H9 (cell line): ENCODE measurements around the gene GALR2. TPM values are rescaled to one million over a fixed set of nuclear protein-coding genes. Genes with fewer than 3 reads are reported as not detected.

Experiments used
- DNase-seq: peaks from one replicate; pipeline ENCODE4 v3.0.0-alpha.2; 2017
- H2AFZ ChIP-seq: one replicate; pipeline ENCODE4 v1.6.1; 2013; ENCODE audit warnings: mild to moderate bottlenecking, low read length, control low read depth, moderate library complexity
- H2AK5ac ChIP-seq: 2 replicates; pipeline ENCODE4 v1.6.1; 2013; ENCODE audit warnings: low read length, control low read depth, mixed read lengths; ENCODE audit not compliant: insufficient read length
- H2BK120ac ChIP-seq: one replicate; pipeline ENCODE4 v1.6.1; 2013; ENCODE audit warnings: low read depth, mild to moderate bottlenecking, low read length, control low read depth, inconsistent platforms; ENCODE audit not compliant: poor library complexity, severe bottlenecking
- H2BK12ac ChIP-seq: 2 replicates; pipeline ENCODE4 v1.6.1; 2013; ENCODE audit warnings: low read length, control low read depth, mixed read lengths, low read depth; ENCODE audit not compliant: insufficient read length
- H2BK15ac ChIP-seq: 2 replicates; pipeline ENCODE4 v1.6.1; 2013; ENCODE audit warnings: low read depth, low read length, control low read depth
- H2BK20ac ChIP-seq: one replicate; pipeline ENCODE4 v1.6.1; 2013; ENCODE audit warnings: low read depth, mild to moderate bottlenecking, low read length, control low read depth, inconsistent platforms; ENCODE audit not compliant: poor library complexity, severe bottlenecking
- H2BK5ac ChIP-seq: 2 replicates; pipeline ENCODE4 v1.6.1; 2013; ENCODE audit warnings: low read length, control low read depth, mixed read lengths; ENCODE audit not compliant: insufficient read length
- H3K14ac ChIP-seq: 2 replicates; pipeline ENCODE4 v1.6.1; 2013; ENCODE audit warnings: low read length, control low read depth; ENCODE audit not compliant: insufficient read depth
- H3K18ac ChIP-seq: 2 replicates; pipeline ENCODE4 v1.6.1; 2013; ENCODE audit warnings: low read depth, mild to moderate bottlenecking, mixed read lengths, low read length, control low read depth; ENCODE audit not compliant: insufficient read length
- H3K23ac ChIP-seq: 2 replicates; pipeline ENCODE4 v1.6.1; 2013; ENCODE audit warnings: low read length, control low read depth, mixed read lengths, low read depth; ENCODE audit not compliant: insufficient read length
- H3K23me2 ChIP-seq: 2 replicates; pipeline ENCODE4 v1.6.1; 2013; ENCODE audit warnings: low read depth, mild to moderate bottlenecking, mixed read lengths, low read length, control low read depth; ENCODE audit not compliant: insufficient read length, poor library complexity, severe bottlenecking
- H3K27ac ChIP-seq: 2 replicates; pipeline ENCODE4 v1.5.1; 2013; ENCODE audit warnings: low read length, control low read depth, mixed read lengths, low read depth; ENCODE audit not compliant: insufficient read length
- H3K27me3 ChIP-seq: 2 replicates; pipeline ENCODE4 v1.6.1; 2013; ENCODE audit warnings: low read length, control low read depth, inconsistent platforms; ENCODE audit not compliant: insufficient read depth
- H3K4ac ChIP-seq: 2 replicates; pipeline ENCODE4 v1.6.1; 2013; ENCODE audit warnings: low read depth, mild to moderate bottlenecking, control low read depth, inconsistent platforms, low read length, moderate library complexity
- H3K4me1 ChIP-seq: 2 replicates; pipeline ENCODE4 v1.6.1; 2013; ENCODE audit warnings: low read length, control low read depth, inconsistent platforms; ENCODE audit not compliant: insufficient read depth
- H3K4me2 ChIP-seq: 2 replicates; pipeline ENCODE4 v1.6.1; 2013; ENCODE audit warnings: low read length, control low read depth, mixed read lengths; ENCODE audit not compliant: insufficient read length, insufficient read depth
- H3K56ac ChIP-seq: 2 replicates; pipeline ENCODE4 v1.6.1; 2013; ENCODE audit warnings: low read depth, mild to moderate bottlenecking, mixed read lengths, low read length, control low read depth; ENCODE audit not compliant: insufficient read length
- H3K79me1 ChIP-seq: 2 replicates; pipeline ENCODE4 v1.6.1; 2013; ENCODE audit warnings: low read depth, mild to moderate bottlenecking, moderate library complexity, low read length, control low read depth, inconsistent platforms; ENCODE audit not compliant: insufficient read depth, poor library complexity, severe bottlenecking
- H3K79me2 ChIP-seq: 2 replicates; pipeline ENCODE4 v1.6.1; 2013; ENCODE audit warnings: low read length, control low read depth, inconsistent platforms; ENCODE audit not compliant: insufficient read depth
- H3K9ac ChIP-seq: 2 replicates; pipeline ENCODE4 v1.6.1; 2013; ENCODE audit warnings: low read length, control low read depth, mixed read lengths; ENCODE audit not compliant: insufficient read length; ENCODE audit errors: extremely low read depth
- H3K9me3 ChIP-seq: one replicate; pipeline ENCODE4 v1.6.1; 2013; ENCODE audit warnings: low read depth, low read length, inconsistent platforms; ENCODE audit not compliant: control insufficient read depth
- H3T11ph ChIP-seq: one replicate; pipeline ENCODE4 v1.6.1; 2013; ENCODE audit warnings: mild to moderate bottlenecking, low read length, control low read depth, inconsistent platforms
- H4K20me1 ChIP-seq: one replicate; pipeline ENCODE4 v1.6.1; 2013; ENCODE audit not compliant: control insufficient read depth, insufficient read length, insufficient read depth
- H4K5ac ChIP-seq: 2 replicates; pipeline ENCODE4 v1.6.1; 2013; ENCODE audit warnings: low read depth, mild to moderate bottlenecking, mixed read lengths, low read length, control low read depth; ENCODE audit not compliant: insufficient read length
- H4K8ac ChIP-seq: replicated peaks from 2 replicates; pipeline ENCODE4 v1.6.1; 2013; ENCODE audit warnings: low read length, control low read depth, mixed read lengths, low read depth; ENCODE audit not compliant: insufficient read length
- H4K91ac ChIP-seq: 2 replicates; pipeline ENCODE4 v1.6.1; 2013; ENCODE audit warnings: low read depth, mild to moderate bottlenecking, moderate library complexity, mixed read lengths, low read length, control low read depth; ENCODE audit not compliant: insufficient read length
- H3K27ac Mint-ChIP-seq, 3 experiments: 2 replicates in 2 of 3; 3 replicates in 1 of 3; pipeline ENCODE4 v1.8.0; 2020 to 2021; ENCODE audit warnings: mixed read lengths in 3 of 3, mild to moderate bottlenecking in 1 of 3, moderate library complexity in 1 of 3
- H3K27me3 Mint-ChIP-seq: 2 replicates; pipeline ENCODE4 v1.8.0; 2021; ENCODE audit warnings: low read depth, mild to moderate bottlenecking, moderate library complexity, mixed read lengths
- H3K36me3 Mint-ChIP-seq, 3 experiments: 2 replicates in 2 of 3; 3 replicates in 1 of 3; pipeline ENCODE4 v1.8.0; 2020 to 2021; ENCODE audit warnings: low read depth in 3 of 3, mixed read lengths in 3 of 3; ENCODE audit not compliant: insufficient read depth in 1 of 3
- H3K4me1 Mint-ChIP-seq, 2 experiments: 2 replicates each; pipeline ENCODE4 v1.8.0; 2020; ENCODE audit warnings: mixed read lengths in 2 of 2
- H3K4me3 Mint-ChIP-seq, 2 experiments: 2 replicates in 1 of 2; 3 replicates in 1 of 2; pipeline ENCODE4 v1.8.0; 2020 to 2021; ENCODE audit warnings: mild to moderate bottlenecking in 2 of 2, mixed read lengths in 2 of 2, moderate library complexity in 1 of 2
- H3K9me3 Mint-ChIP-seq, 2 experiments: 2 replicates in 1 of 2; 3 replicates in 1 of 2; pipeline ENCODE4 v1.8.0; 2020; ENCODE audit warnings: mild to moderate bottlenecking in 2 of 2, mixed read lengths in 2 of 2, moderate library complexity in 1 of 2
- CTCF ChIP-seq: fragments of 200-600 bp; sonication (generic); conservative IDR thresholded peaks from 3 replicates; pipeline ENCODE4 v1.8.0; 2021; ENCODE audit warnings: antibody characterized with exemption, mild to moderate bottlenecking
- WGBS: extraction: QIAGEN DNeasy Blood & Tissue Kit; methylation state at CpG from one replicate; pipeline ENCODE4 v1.1.7; 2013; ENCODE audit warnings: missing lambda C conversion rate, low lambda C conversion rate, mixed read lengths; ENCODE audit not compliant: insufficient read length; ENCODE audit errors: extremely low coverage; 5-methylcytosine and 5-hydroxymethylcytosine counted together
- total RNA-seq: library from RNA; stranded (reverse); gene quantifications from 2 replicates; pipeline ENCODE4 v1.2.1, GENCODE V29; 2021

Gene GALR2
- total RNA-seq, 1 experiment from 2014 or later: 0.81 TPM

GRCh38 chr17:76072148-76072858 is 2.3 kb upstream of the GALR2 start, which contains the start of gene SRP68:
TSS of gene SRP68 (minus strand) at chr17:76072517. CDS start at chr17:76072491, 26 bp downstream.
- no peak within 1 kb of the TSS for H3K56ac ChIP-seq
- H2BK15ac ChIP-seq: no peak within 1 kb of the TSS
- no CpG with 5 or more reads among the region's 57 CpGs for WGBS
- no peak within 1 kb of the TSS for H4K91ac ChIP-seq
- H3K4me3 Mint-ChIP-seq: peak within 1 kb of the TSS; percentile 93
- no peaks in the 10 kb centered on the region for H3K79me1 ChIP-seq
- peak within 1 kb of the TSS; percentile 100 for H3K4me2 ChIP-seq
- H3K9ac ChIP-seq: peak within 1 kb of the TSS; percentile 92
- peaks cover 0 to 3% of the 10 kb centered on the region in 2 experiments; a peak in 2 of 5 replicates for H3K9me3 Mint-ChIP-seq
- peak within 1 kb of the TSS; percentile 93 for H3K14ac ChIP-seq
- peaks cover 3 to 14% (median 6%) of the 10 kb centered on the region in 3 experiments; a peak in 5 of 7 replicates for H3K36me3 Mint-ChIP-seq
- peaks cover 3% of the 10 kb centered on the region for H4K20me1 ChIP-seq
- no peak within 1 kb of the TSS for H3T11ph ChIP-seq
- H2AFZ ChIP-seq: peak within 1 kb of the TSS; percentile 18
- H3K18ac ChIP-seq: no peak within 1 kb of the TSS
- no peak within 1 kb of the TSS for H2AK5ac ChIP-seq
- H2BK5ac ChIP-seq: no peak within 1 kb of the TSS
- TF ChIP-seq CTCF: no peak
- H3K4me1 Mint-ChIP-seq: peaks cover 37 to 38% of the 10 kb centered on the region in 2 experiments
- no peak within 1 kb of the TSS for H3K27ac ChIP-seq
- no peak within 1 kb of the TSS for H4K8ac ChIP-seq
- H3K9me3 ChIP-seq: no peaks in the 10 kb centered on the region
- no peak within 1 kb of the TSS for H3K4ac ChIP-seq
- H3K27me3 ChIP-seq: peaks cover 38% of the 10 kb centered on the region
- no peak within 1 kb of the TSS for H2BK20ac ChIP-seq
- no peak within 1 kb of the TSS for H3K23ac ChIP-seq
- H3K27me3 Mint-ChIP-seq: peaks cover 44% of the 10 kb centered on the region
- H3K27ac Mint-ChIP-seq: peak within 1 kb of the TSS; percentile 27 to 90 (median 62); a peak in 6 of 7 replicates
- no peaks in the 10 kb centered on the region for H3K4me1 ChIP-seq
- H2BK12ac ChIP-seq: no peak within 1 kb of the TSS
- peaks cover 3% of the 10 kb centered on the region; the same call in 1 of the 2 replicates for H3K79me2 ChIP-seq
- H4K5ac ChIP-seq: no peak within 1 kb of the TSS
- DNase-seq: peak; percentile 98
- H2BK120ac ChIP-seq: no peak within 1 kb of the TSS
- H3K23me2 ChIP-seq: peaks cover 28% of the 10 kb centered on the region
